H9 (cell line): ENCODE data around the gene HLA-G. TPM values are rescaled to one million over a fixed set of nuclear protein-coding genes. Genes with fewer than 3 reads are reported as not detected.
A peak's percentile ranks its signal among the peaks of the same experiment; 100 is the strongest.

Experiments
- DNase-seq: peaks from one replicate; pipeline ENCODE4 v3.0.0-alpha.2; 2017
- H2AFZ ChIP-seq: one replicate; pipeline ENCODE4 v1.6.1; 2013; ENCODE audit warnings: mild to moderate bottlenecking, low read length, control low read depth, moderate library complexity
- H2AK5ac ChIP-seq: 2 replicates; pipeline ENCODE4 v1.6.1; 2013; ENCODE audit warnings: low read length, control low read depth, mixed read lengths; ENCODE audit not compliant: insufficient read length
- H2BK120ac ChIP-seq: one replicate; pipeline ENCODE4 v1.6.1; 2013; ENCODE audit warnings: low read depth, mild to moderate bottlenecking, low read length, control low read depth, inconsistent platforms; ENCODE audit not compliant: poor library complexity, severe bottlenecking
- H2BK12ac ChIP-seq: 2 replicates; pipeline ENCODE4 v1.6.1; 2013; ENCODE audit warnings: low read length, control low read depth, mixed read lengths, low read depth; ENCODE audit not compliant: insufficient read length
- H2BK15ac ChIP-seq: 2 replicates; pipeline ENCODE4 v1.6.1; 2013; ENCODE audit warnings: low read depth, low read length, control low read depth
- H2BK20ac ChIP-seq: one replicate; pipeline ENCODE4 v1.6.1; 2013; ENCODE audit warnings: low read depth, mild to moderate bottlenecking, low read length, control low read depth, inconsistent platforms; ENCODE audit not compliant: poor library complexity, severe bottlenecking
- H2BK5ac ChIP-seq: 2 replicates; pipeline ENCODE4 v1.6.1; 2013; ENCODE audit warnings: low read length, control low read depth, mixed read lengths; ENCODE audit not compliant: insufficient read length
- H3K14ac ChIP-seq: 2 replicates; pipeline ENCODE4 v1.6.1; 2013; ENCODE audit warnings: low read length, control low read depth; ENCODE audit not compliant: insufficient read depth
- H3K18ac ChIP-seq: 2 replicates; pipeline ENCODE4 v1.6.1; 2013; ENCODE audit warnings: low read depth, mild to moderate bottlenecking, mixed read lengths, low read length, control low read depth; ENCODE audit not compliant: insufficient read length
- H3K23ac ChIP-seq: 2 replicates; pipeline ENCODE4 v1.6.1; 2013; ENCODE audit warnings: low read length, control low read depth, mixed read lengths, low read depth; ENCODE audit not compliant: insufficient read length
- H3K23me2 ChIP-seq: 2 replicates; pipeline ENCODE4 v1.6.1; 2013; ENCODE audit warnings: low read depth, mild to moderate bottlenecking, mixed read lengths, low read length, control low read depth; ENCODE audit not compliant: insufficient read length, poor library complexity, severe bottlenecking
- H3K27ac ChIP-seq: 2 replicates; pipeline ENCODE4 v1.5.1; 2013; ENCODE audit warnings: low read length, control low read depth, mixed read lengths, low read depth; ENCODE audit not compliant: insufficient read length
- H3K27me3 ChIP-seq: 2 replicates; pipeline ENCODE4 v1.6.1; 2013; ENCODE audit warnings: low read length, control low read depth, inconsistent platforms; ENCODE audit not compliant: insufficient read depth
- H3K4ac ChIP-seq: 2 replicates; pipeline ENCODE4 v1.6.1; 2013; ENCODE audit warnings: low read depth, mild to moderate bottlenecking, control low read depth, inconsistent platforms, low read length, moderate library complexity
- H3K4me1 ChIP-seq: 2 replicates; pipeline ENCODE4 v1.6.1; 2013; ENCODE audit warnings: low read length, control low read depth, inconsistent platforms; ENCODE audit not compliant: insufficient read depth
- H3K4me2 ChIP-seq: 2 replicates; pipeline ENCODE4 v1.6.1; 2013; ENCODE audit warnings: low read length, control low read depth, mixed read lengths; ENCODE audit not compliant: insufficient read length, insufficient read depth
- H3K56ac ChIP-seq: 2 replicates; pipeline ENCODE4 v1.6.1; 2013; ENCODE audit warnings: low read depth, mild to moderate bottlenecking, mixed read lengths, low read length, control low read depth; ENCODE audit not compliant: insufficient read length
- H3K79me1 ChIP-seq: 2 replicates; pipeline ENCODE4 v1.6.1; 2013; ENCODE audit warnings: low read depth, mild to moderate bottlenecking, moderate library complexity, low read length, control low read depth, inconsistent platforms; ENCODE audit not compliant: insufficient read depth, poor library complexity, severe bottlenecking
- H3K79me2 ChIP-seq: 2 replicates; pipeline ENCODE4 v1.6.1; 2013; ENCODE audit warnings: low read length, control low read depth, inconsistent platforms; ENCODE audit not compliant: insufficient read depth
- H3K9ac ChIP-seq: 2 replicates; pipeline ENCODE4 v1.6.1; 2013; ENCODE audit warnings: low read length, control low read depth, mixed read lengths; ENCODE audit not compliant: insufficient read length; ENCODE audit errors: extremely low read depth
- H3K9me3 ChIP-seq: one replicate; pipeline ENCODE4 v1.6.1; 2013; ENCODE audit warnings: low read depth, low read length, inconsistent platforms; ENCODE audit not compliant: control insufficient read depth
- H3T11ph ChIP-seq: one replicate; pipeline ENCODE4 v1.6.1; 2013; ENCODE audit warnings: mild to moderate bottlenecking, low read length, control low read depth, inconsistent platforms
- H4K20me1 ChIP-seq: one replicate; pipeline ENCODE4 v1.6.1; 2013; ENCODE audit not compliant: control insufficient read depth, insufficient read length, insufficient read depth
- H4K5ac ChIP-seq: 2 replicates; pipeline ENCODE4 v1.6.1; 2013; ENCODE audit warnings: low read depth, mild to moderate bottlenecking, mixed read lengths, low read length, control low read depth; ENCODE audit not compliant: insufficient read length
- H4K8ac ChIP-seq: replicated peaks from 2 replicates; pipeline ENCODE4 v1.6.1; 2013; ENCODE audit warnings: low read length, control low read depth, mixed read lengths, low read depth; ENCODE audit not compliant: insufficient read length
- H4K91ac ChIP-seq: 2 replicates; pipeline ENCODE4 v1.6.1; 2013; ENCODE audit warnings: low read depth, mild to moderate bottlenecking, moderate library complexity, mixed read lengths, low read length, control low read depth; ENCODE audit not compliant: insufficient read length
- H3K27ac Mint-ChIP-seq, 3 experiments: 2 replicates in 2 of 3; 3 replicates in 1 of 3; pipeline ENCODE4 v1.8.0; 2020 to 2021; ENCODE audit warnings: mixed read lengths in 3 of 3, mild to moderate bottlenecking in 1 of 3, moderate library complexity in 1 of 3
- H3K27me3 Mint-ChIP-seq: 2 replicates; pipeline ENCODE4 v1.8.0; 2021; ENCODE audit warnings: low read depth, mild to moderate bottlenecking, moderate library complexity, mixed read lengths
- H3K36me3 Mint-ChIP-seq, 3 experiments: 2 replicates in 2 of 3; 3 replicates in 1 of 3; pipeline ENCODE4 v1.8.0; 2020 to 2021; ENCODE audit warnings: low read depth in 3 of 3, mixed read lengths in 3 of 3; ENCODE audit not compliant: insufficient read depth in 1 of 3
- H3K4me1 Mint-ChIP-seq, 2 experiments: 2 replicates each; pipeline ENCODE4 v1.8.0; 2020; ENCODE audit warnings: mixed read lengths in 2 of 2
- H3K4me3 Mint-ChIP-seq, 2 experiments: 2 replicates in 1 of 2; 3 replicates in 1 of 2; pipeline ENCODE4 v1.8.0; 2020 to 2021; ENCODE audit warnings: mild to moderate bottlenecking in 2 of 2, mixed read lengths in 2 of 2, moderate library complexity in 1 of 2
- H3K9me3 Mint-ChIP-seq, 2 experiments: 2 replicates in 1 of 2; 3 replicates in 1 of 2; pipeline ENCODE4 v1.8.0; 2020; ENCODE audit warnings: mild to moderate bottlenecking in 2 of 2, mixed read lengths in 2 of 2, moderate library complexity in 1 of 2
- CTCF ChIP-seq: fragments of 200-600 bp; sonication (generic); conservative IDR thresholded peaks from 3 replicates; pipeline ENCODE4 v1.8.0; 2021; ENCODE audit warnings: antibody characterized with exemption, mild to moderate bottlenecking
- WGBS: extraction: QIAGEN DNeasy Blood & Tissue Kit; methylation state at CpG from one replicate; pipeline ENCODE4 v1.1.7; 2013; ENCODE audit warnings: missing lambda C conversion rate, low lambda C conversion rate, mixed read lengths; ENCODE audit not compliant: insufficient read length; ENCODE audit errors: extremely low coverage; 5-methylcytosine and 5-hydroxymethylcytosine counted together
- total RNA-seq: library from RNA; stranded (reverse); gene quantifications from 2 replicates; pipeline ENCODE4 v1.2.1, GENCODE V29; 2021

Gene HLA-G
- total RNA-seq, 1 experiment from 2014 or later = 2.7 TPM

- peaks cover 4% of the 10 kb centered on the region; the same call in 1 of the 2 replicates for H3K4me1 ChIP-seq
- no peak overlapping the region for H2BK15ac ChIP-seq
- no peak overlapping the region for H3K4ac ChIP-seq
- no peak overlapping the region for H2BK20ac ChIP-seq
- H3T11ph ChIP-seq = no peak overlapping the region
- H3K23me2 ChIP-seq = no peaks in the 10 kb centered on the region
- no peak overlapping the region for H4K91ac ChIP-seq
- no peaks in the 10 kb centered on the region for H3K79me1 ChIP-seq
- no peak overlapping the region for H3K9ac ChIP-seq
- Mint-ChIP-seq H3K27ac (no peak overlapping the region; a peak in 2 of 7 replicates), H3K27me3 (peaks cover 3% of the 10 kb centered on the region), H3K4me1 (peaks cover 5 to 11% of the 10 kb centered on the region in 2 experiments), H3K4me3 (peak overlapping the region in 1 of 2 experiments; percentile 5; a peak in 2 of 5 replicates), H3K9me3 (peaks cover 0 to 11% of the 10 kb centered on the region in 2 experiments; a peak in 3 of 5 replicates), H3K36me3 (peaks cover 0 to 2% (median 0%) of the 10 kb centered on the region in 3 experiments; a peak in 2 of 7 replicates)
- H3K23ac ChIP-seq = no peak overlapping the region
- peaks cover 5% of the 10 kb centered on the region for H3K9me3 ChIP-seq
- H3K79me2 ChIP-seq = no peaks in the 10 kb centered on the region
- no CpG with 5 or more reads among the region's 2 CpGs for WGBS
- no peak overlapping the region for H3K27ac ChIP-seq
- H2AK5ac ChIP-seq = no peak overlapping the region
- no peak for DNase-seq
- no peak overlapping the region for H4K8ac ChIP-seq
- no peak overlapping the region for H2BK120ac ChIP-seq
- no peaks in the 10 kb centered on the region for H4K20me1 ChIP-seq
- no peak overlapping the region for H2BK5ac ChIP-seq
- H3K4me2 ChIP-seq = no peak overlapping the region
- no peak overlapping the region for H3K18ac ChIP-seq
- H2AFZ ChIP-seq = no peak overlapping the region
- H4K5ac ChIP-seq = no peak overlapping the region
- no peak overlapping the region for H3K56ac ChIP-seq
- H3K27me3 ChIP-seq = no peaks in the 10 kb centered on the region
- TF ChIP-seq CTCF = no peak
- H2BK12ac ChIP-seq = no peak overlapping the region
- H3K14ac ChIP-seq = no peak overlapping the region
These were observed 17.9 kb downstream of the HLA-G start for GRCh38 chr6:29845405-29846006.
